Measurements from ENCODE around the gene KRTAP10-2. TPM values are rescaled to one million over a fixed set of nuclear protein-coding genes. Genes with fewer than 3 reads are reported as not detected.

KRTAP10-2 gene
- total and polyA plus RNA-seq, 7 donors, result not detected

DNA sequence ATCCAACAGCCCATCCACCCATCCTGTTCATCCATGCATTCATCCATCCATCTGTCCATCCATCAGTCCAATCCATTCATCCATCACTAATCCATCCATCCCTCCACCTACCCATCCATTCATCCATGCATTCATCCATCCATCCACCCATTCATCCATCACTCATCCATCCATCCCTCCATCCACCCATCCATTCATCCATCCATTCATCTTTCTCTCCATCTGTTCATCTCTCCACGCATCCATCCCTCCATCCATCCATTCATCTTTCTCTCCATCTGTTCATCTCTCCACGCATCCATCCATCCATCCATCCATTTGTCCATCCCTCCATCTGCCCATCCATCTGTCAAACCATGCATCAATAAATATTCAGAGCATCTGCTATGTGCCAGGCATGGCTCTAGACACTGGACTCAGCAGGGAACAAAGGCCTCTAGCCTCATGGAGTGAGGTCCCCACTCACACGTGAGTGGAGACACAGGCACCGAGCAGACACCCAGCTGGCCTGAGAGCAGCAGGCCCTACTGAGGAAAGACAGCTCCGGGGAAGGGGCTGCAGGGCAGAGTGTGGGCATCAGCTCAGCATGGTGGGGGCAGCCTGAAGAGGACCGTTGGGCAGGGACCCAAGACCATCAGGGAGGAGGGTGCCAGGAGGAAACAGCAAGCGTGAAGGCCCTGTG is 20.9 kb downstream of the KRTAP10-2 start:
- TF ChIP-seq EP300 (IDR thresholded peaks at IDR 0.05) (no peak), POLR2A (IDR thresholded peaks at IDR 0.05) (no peak), POLR2AphosphoS5 (IDR thresholded peaks at IDR 0.05) (no peak)
- TF ChIP-seq, protein P1, sequence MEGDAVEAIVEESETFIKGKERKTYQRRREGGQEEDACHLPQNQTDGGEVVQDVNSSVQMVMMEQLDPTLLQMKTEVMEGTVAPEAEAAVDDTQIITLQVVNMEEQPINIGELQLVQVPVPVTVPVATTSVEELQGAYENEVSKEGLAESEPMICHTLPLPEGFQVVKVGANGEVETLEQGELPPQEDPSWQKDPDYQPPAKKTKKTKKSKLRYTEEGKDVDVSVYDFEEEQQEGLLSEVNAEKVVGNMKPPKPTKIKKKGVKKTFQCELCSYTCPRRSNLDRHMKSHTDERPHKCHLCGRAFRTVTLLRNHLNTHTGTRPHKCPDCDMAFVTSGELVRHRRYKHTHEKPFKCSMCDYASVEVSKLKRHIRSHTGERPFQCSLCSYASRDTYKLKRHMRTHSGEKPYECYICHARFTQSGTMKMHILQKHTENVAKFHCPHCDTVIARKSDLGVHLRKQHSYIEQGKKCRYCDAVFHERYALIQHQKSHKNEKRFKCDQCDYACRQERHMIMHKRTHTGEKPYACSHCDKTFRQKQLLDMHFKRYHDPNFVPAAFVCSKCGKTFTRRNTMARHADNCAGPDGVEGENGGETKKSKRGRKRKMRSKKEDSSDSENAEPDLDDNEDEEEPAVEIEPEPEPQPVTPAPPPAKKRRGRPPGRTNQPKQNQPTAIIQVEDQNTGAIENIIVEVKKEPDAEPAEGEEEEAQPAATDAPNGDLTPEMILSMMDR (IDR thresholded peaks at IDR 0.05), result no peak
- 76 to 87% methylated on average over 7 of the region's 7 CpGs for WGBS, 2 donors
- Histone ChIP-seq H3K4me3 (no peak overlapping the region), H3K9me3 (no peaks in the 10 kb centered on the region), H3K36me3 (no peaks in the 10 kb centered on the region), H3K27me3 (peaks cover 0 to 17% (median 0%) of the 10 kb centered on the region in 3 donors), H3K4me1 (no peaks in the 10 kb centered on the region), H3K27ac (no peak overlapping the region)
- intact Hi-C loops (cut with DNase I), result no loop called here
- DNase-seq, result peak; percentile 18

DNA sequence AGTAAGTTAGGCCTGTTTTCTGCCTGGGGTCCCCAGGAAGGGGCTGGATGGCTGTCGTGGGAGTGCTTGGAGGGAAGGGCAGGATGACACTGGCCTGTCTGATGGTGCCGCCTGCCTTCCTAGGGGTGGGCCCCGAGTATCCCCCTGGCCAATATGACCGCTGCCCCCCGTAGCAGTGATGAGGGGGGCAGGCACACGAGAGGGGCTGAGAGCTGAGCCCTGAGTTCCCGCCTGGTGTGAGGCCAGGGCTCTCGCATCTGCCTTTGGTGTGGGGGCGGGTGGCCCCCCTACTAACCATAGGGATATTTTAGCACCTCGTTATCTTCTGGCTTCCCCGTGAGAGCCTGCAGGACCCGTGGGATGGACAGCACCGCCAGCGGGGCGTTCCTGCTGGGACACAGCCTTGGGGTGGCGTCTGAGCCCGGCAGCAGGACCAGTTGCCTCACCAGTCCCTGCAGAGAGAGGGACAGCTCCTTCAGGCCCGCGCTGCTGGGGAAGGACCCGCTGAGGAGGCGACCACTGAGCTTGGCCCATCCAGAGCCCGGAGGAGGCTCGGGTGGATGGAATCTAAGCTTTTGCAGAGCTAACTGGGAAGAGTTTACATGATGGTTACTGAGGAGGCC is 21.7 kb downstream of the KRTAP10-2 start:
- intact Hi-C loops (cut with DNase I), result no loop called here
- no peak overlapping the region for H3K4me3 ChIP-seq
- DNase-seq, result peak; percentile 42
- 79 to 81% methylated on average over 23 of the region's 23 CpGs for WGBS, 2 donors
- H3K27ac ChIP-seq, result no peak overlapping the region
- H3K27me3 ChIP-seq, result peaks cover 0 to 17% (median 0%) of the 10 kb centered on the region in 3 donors
- no peaks in the 10 kb centered on the region for H3K36me3 ChIP-seq
- no peaks in the 10 kb centered on the region for H3K4me1 ChIP-seq
- TF ChIP-seq POLR2AphosphoS5 (IDR thresholded peaks at IDR 0.05) (no peak), EP300 (IDR thresholded peaks at IDR 0.05) (no peak), POLR2A (IDR thresholded peaks at IDR 0.05) (no peak)
- TF ChIP-seq, protein P1 (IDR thresholded peaks at IDR 0.05), result no peak
- H3K9me3 ChIP-seq, result no peaks in the 10 kb centered on the region

DNA sequence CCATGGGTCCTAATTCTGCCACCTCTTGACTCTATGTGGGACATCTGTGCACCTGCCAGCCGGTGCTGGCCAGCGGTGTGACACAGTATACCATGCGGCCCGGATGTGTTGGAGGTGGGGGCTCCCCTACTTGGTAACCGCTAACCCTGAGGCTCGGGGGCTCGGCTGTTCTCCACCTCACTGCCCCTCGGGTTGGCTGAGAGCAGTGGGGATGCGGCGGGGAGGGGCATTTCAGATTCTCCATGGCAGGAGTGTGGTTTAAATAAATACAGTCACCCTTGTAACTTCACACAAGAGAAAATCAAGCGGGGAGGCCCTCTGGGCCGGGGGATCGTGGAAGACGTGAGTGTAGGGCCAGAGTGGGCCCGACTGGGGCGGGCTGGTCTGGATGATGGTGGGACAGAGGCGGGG is 22.3 kb downstream of the KRTAP10-2 start:
- Histone ChIP-seq H3K27ac (no peak overlapping the region), H3K9me3 (no peaks in the 10 kb centered on the region), H3K36me3 (no peaks in the 10 kb centered on the region), H3K4me3 (no peak overlapping the region), H3K4me1 (no peaks in the 10 kb centered on the region), H3K27me3 (peaks cover 0 to 17% (median 0%) of the 10 kb centered on the region in 3 donors)
- peak; percentile 42 for DNase-seq
- TF ChIP-seq, protein P1 (IDR thresholded peaks at IDR 0.05), result no peak
- TF ChIP-seq EP300 (IDR thresholded peaks at IDR 0.05) (no peak), POLR2AphosphoS5 (IDR thresholded peaks at IDR 0.05) (no peak), POLR2A (IDR thresholded peaks at IDR 0.05) (no peak)
- intact Hi-C loops (cut with DNase I), result no loop called here
- WGBS, 2 donors, result 90 to 91% methylated on average over 17 of the region's 17 CpGs

DNA sequence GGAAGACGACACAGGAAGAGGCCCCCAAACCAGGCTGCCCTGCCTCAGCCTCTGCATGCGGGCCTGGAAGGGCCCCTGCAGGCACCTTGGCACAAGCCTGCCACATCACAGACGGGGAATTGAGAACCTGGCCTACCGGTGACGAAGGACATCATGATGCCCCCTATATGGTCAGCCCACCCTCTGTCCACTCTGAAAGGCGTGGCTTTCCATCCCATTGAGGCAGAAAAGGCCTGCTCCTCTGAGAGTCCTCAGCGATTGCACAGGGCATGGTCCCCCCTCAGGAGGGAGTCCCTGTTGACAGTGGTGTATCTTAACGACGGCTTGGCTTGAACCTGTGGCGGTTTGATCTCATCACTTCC is 22.7 kb downstream of the KRTAP10-2 start:
- no peaks in the 10 kb centered on the region for H3K36me3 ChIP-seq
- TF ChIP-seq EP300 (IDR thresholded peaks at IDR 0.05) (no peak), POLR2AphosphoS5 (IDR thresholded peaks at IDR 0.05) (no peak), POLR2A (IDR thresholded peaks at IDR 0.05) (no peak)
- TF ChIP-seq, protein P1 (IDR thresholded peaks at IDR 0.05), result no peak
- 84 to 86% methylated on average over 10 of the region's 10 CpGs for WGBS, 2 donors
- no peak overlapping the region for H3K4me3 ChIP-seq
- no peak for DNase-seq
- H3K27ac ChIP-seq, result no peak overlapping the region
- H3K4me1 ChIP-seq, result no peaks in the 10 kb centered on the region
- intact Hi-C loops (cut with DNase I), result no loop called here
- no peaks in the 10 kb centered on the region for H3K9me3 ChIP-seq
- H3K27me3 ChIP-seq, result peaks cover 0 to 17% (median 0%) of the 10 kb centered on the region in 3 donors

All from sigmoid colon (tissue), 7 donors.